HCT116 (cell line): ENCODE measurements around the gene DUS3L. TPM values are rescaled to one million over a fixed set of nuclear protein-coding genes. Genes with fewer than 3 reads are reported as not detected.

ENCODE experiments used
- ATAC-seq: fragments of 200-7000 bp; cut with Tn5 transposase; 2 replicates; pipeline ENCODE4 v1.9.1; 2020; ENCODE audit warnings: mild to moderate bottlenecking, moderate library complexity
- BruUV-seq: library from RNA; stranded (reverse); fragments of 400-500 nt; replicated peaks from 2 replicates; lab custom pipeline; 2021; lab: Mats Ljungman, UMichigan
- CTCF ChIA-PET: fragments of 300-600 bp; sonication (Branson Sonifier 250); formaldehyde crosslinking; loops from one replicate; lab custom pipeline; 2021; ENCODE audit warnings: antibody characterized with exemption; lab: Charles Lee
- POLR2A ChIA-PET: fragments of 300-600, 350-600 bp; sonication (Branson Sonifier 250); formaldehyde crosslinking; loops from one replicate; lab custom pipeline; 2021; ENCODE audit warnings: antibody characterized with exemption; lab: Charles Lee
- RAD21 ChIA-PET, 2 experiments: fragments of 300-600 bp; sonication (Branson Sonifier 250); formaldehyde crosslinking; loops; one replicate each; lab custom pipeline; 2023; ENCODE audit warnings: low total read pairs in 2 of 2; ENCODE audit not compliant: uncharacterized antibody in 2 of 2, unreplicated experiment in 2 of 2, low non-redundant PET in 1 of 2; lab: Charles Lee
- DNase-seq: peaks from one replicate; pipeline ENCODE4 v3.0.0-alpha.2; 2010; ENCODE audit warnings: low read depth, low spot score
- H2AFZ ChIP-seq: fragments of 200-600 bp; shearing (Covaris generic), sonication (generic); 2 replicates; pipeline ENCODE4 v1.6.1; 2017; ENCODE audit warnings: low read depth, mixed run types, mixed read lengths, antibody characterized with exemption, low read length; ENCODE audit not compliant: poor library complexity, severe bottlenecking
- H3K27ac ChIP-seq: 2 replicates; pipeline ENCODE4 v1.5.1; 2012; ENCODE audit warnings: low read depth, low read length
- H3K27me3 ChIP-seq: fragments of 200-600 bp; sonication (generic); 2 replicates; pipeline ENCODE4 v1.6.1; 2016; ENCODE audit warnings: mixed run types, low read length, mixed read lengths; ENCODE audit not compliant: insufficient read depth
- H3K36me3 ChIP-seq, 2 experiments: fragments of 200-500 bp in 1 of 2; fragments of 200-600 bp in 1 of 2; sonication (Bioruptor generic) in 1 of 2; sonication (generic) in 1 of 2; 2 replicates each; pipeline versions ENCODE4 v1.5.1 to v1.6.1; 2014 to 2016; ENCODE audit warnings: low read length in 2 of 2, inconsistent platforms in 1 of 2, mixed read lengths in 1 of 2, mixed run types in 1 of 2; ENCODE audit not compliant: insufficient read depth in 2 of 2, control insufficient read depth in 1 of 2
- H3K4me1 ChIP-seq, 2 experiments: fragments of 200-600 bp in 1 of 2; sonication (generic) in 1 of 2; 2 replicates each; pipeline versions ENCODE4 v1.5.1 to v1.6.1; 2012 to 2017; ENCODE audit warnings: low read length in 2 of 2, inconsistent platforms in 1 of 2, mild to moderate bottlenecking in 1 of 2, mixed read lengths in 1 of 2, mixed run types in 1 of 2, moderate library complexity in 1 of 2; ENCODE audit not compliant: insufficient read depth in 2 of 2, control insufficient read depth in 1 of 2
- H3K4me2 ChIP-seq: fragments of 200-600 bp; sonication (generic); 2 replicates; pipeline ENCODE4 v1.6.1; 2017; ENCODE audit warnings: mixed run types, low read length, mixed read lengths
- H3K4me3 ChIP-seq, 2 experiments: fragments of 200-600 bp in 1 of 2; sonication (generic) in 1 of 2; replicated peaks in 1 of 2; 2 replicates each; pipeline ENCODE4 v1.5.1; 2011 to 2016; ENCODE audit warnings: low read length in 2 of 2, control low read depth in 1 of 2, low read depth in 1 of 2, mild to moderate bottlenecking in 1 of 2, mixed read lengths in 1 of 2, mixed run types in 1 of 2
- H3K79me2 ChIP-seq: fragments of 200-600 bp; sonication (generic); 2 replicates; pipeline ENCODE4 v1.6.1; 2017; ENCODE audit warnings: mild to moderate bottlenecking, mixed run types, low read length, moderate library complexity, mixed read lengths; ENCODE audit not compliant: insufficient read depth
- H3K9ac ChIP-seq: fragments of 200-600 bp; sonication (generic); 2 replicates; pipeline ENCODE4 v1.6.1; 2016; ENCODE audit warnings: low read length, mixed read lengths
- H3K9me2 ChIP-seq: fragments of 200-600 bp; sonication (generic), shearing (Covaris generic); 2 replicates; pipeline ENCODE4 v1.6.1; 2017; ENCODE audit warnings: mixed run types, mild to moderate bottlenecking, moderate library complexity; ENCODE audit not compliant: insufficient read depth
- H3K9me3 ChIP-seq, 2 experiments: fragments of 200-500 bp in 1 of 2; fragments of 200-600 bp in 1 of 2; sonication (Bioruptor generic) in 1 of 2; sonication (generic) in 1 of 2; 2 replicates each; pipeline ENCODE4 v1.6.1; 2014 to 2017; ENCODE audit warnings: low read length in 2 of 2, mixed read lengths in 2 of 2, inconsistent platforms in 1 of 2, low read depth in 1 of 2, mild to moderate bottlenecking in 1 of 2, mixed run types in 1 of 2, moderate library complexity in 1 of 2; ENCODE audit not compliant: control insufficient read depth in 1 of 2, insufficient read depth in 1 of 2
- H4K20me1 ChIP-seq: fragments of 200-600 bp; sonication (generic), shearing (Covaris generic); 2 replicates; pipeline ENCODE4 v1.6.1; 2017; ENCODE audit warnings: mixed run types, mild to moderate bottlenecking, moderate library complexity; ENCODE audit not compliant: insufficient read depth
- CTCF ChIP-seq, 3 experiments: fragments of 200-600 bp in 1 of 3; sonication (generic) in 1 of 3; IDR thresholded peaks in 2 of 3; conservative IDR thresholded peaks in 1 of 3; 2 replicates each; pipeline ENCODE4 v1.5.1; 2012 to 2017; ENCODE audit warnings: low read depth in 2 of 3, low read length in 2 of 3, antibody characterized with exemption in 1 of 3, borderline replicate concordance in 1 of 3, control low read depth in 1 of 3, mild to moderate bottlenecking in 1 of 3, mixed read lengths in 1 of 3, mixed run types in 1 of 3, moderate library complexity in 1 of 3; ENCODE audit not compliant: insufficient read depth in 1 of 3
- FOSL1 ChIP-seq: IDR thresholded peaks from 2 replicates; pipeline ENCODE4 v1.6.1; 2012; ENCODE audit warnings: low read depth
- MAX ChIP-seq: IDR thresholded peaks from 2 replicates; pipeline ENCODE4 v1.6.1; 2012
- POLR2A ChIP-seq: IDR thresholded peaks from 2 replicates; pipeline ENCODE4 v1.7.0; 2011; ENCODE audit warnings: borderline replicate concordance; ENCODE audit not compliant: insufficient read depth, insufficient read length; ENCODE audit errors: extremely low read depth
- POLR2AphosphoS5 ChIP-seq: IDR thresholded peaks from 2 replicates; pipeline ENCODE4 v1.6.1; 2011; ENCODE audit warnings: mild to moderate bottlenecking, low read depth, low read length, moderate library complexity
- RAD21 ChIP-seq: IDR thresholded peaks from 2 replicates; pipeline ENCODE4 v1.6.1; 2012; ENCODE audit warnings: low read depth, mild to moderate bottlenecking
- REST ChIP-seq: IDR thresholded peaks from 2 replicates; pipeline ENCODE4 v1.6.1; 2012; ENCODE audit warnings: low read depth
- SIN3A ChIP-seq: IDR thresholded peaks from 2 replicates; pipeline ENCODE4 v1.6.1; 2012; ENCODE audit warnings: low read depth
- SP1 ChIP-seq: IDR thresholded peaks from 2 replicates; pipeline ENCODE4 v1.6.1; 2012; ENCODE audit warnings: low read depth
- TCF7L2 ChIP-seq: IDR thresholded peaks from 2 replicates; pipeline ENCODE4 v1.7.0; 2011; ENCODE audit warnings: borderline replicate concordance, inconsistent platforms; ENCODE audit not compliant: insufficient read depth, insufficient read length; ENCODE audit errors: extremely low read depth
- ZBTB33 ChIP-seq: IDR thresholded peaks from 2 replicates; pipeline ENCODE4 v1.6.1; 2011; ENCODE audit warnings: mild to moderate bottlenecking, low read length, moderate library complexity; ENCODE audit not compliant: insufficient replicate concordance; ENCODE audit errors: extremely low read depth
- ZNF274 ChIP-seq: fragments of 200-500 bp; sonication (Bioruptor generic); IDR thresholded peaks from 2 replicates; pipeline ENCODE4 v1.6.1; 2014; ENCODE audit warnings: mild to moderate bottlenecking, low read depth, low read length, inconsistent platforms
- intact Hi-C: fragments of 100-400 bp; cut with micrococcal nuclease; formaldehyde crosslinking; loops from 2 replicates; pipeline ENCODE4 v1.10.0; 2022
- total RNA-seq: library from RNA; stranded (reverse); gene quantifications from one replicate; pipeline ENCODE4 v1.2.1, GENCODE V29; 2021; ENCODE audit not compliant: unreplicated experiment

The DUS3L gene
- total RNA-seq, 1 experiment from 2014 or later, result 78.1 TPM

- TF ChIP-seq ZBTB33 (no peak), SP1 (no peak), REST (no peak), ZNF274 (no peak), SIN3A (no peak), MAX (no peak)
- TF ChIP-seq, all 23 proteins: peak for 0
Measured at GRCh38 chr19:5824751-5825150, 33.8 kb upstream of the DUS3L start (continued).

GRCh38 chr19:5823579-5824281 lies 32.8 kb upstream of the DUS3L start:
- H3K27ac ChIP-seq, result no peak overlapping the region
- H3K9me2 ChIP-seq, result no peaks in the 10 kb centered on the region
- no peaks in the 10 kb centered on the region for H3K27me3 ChIP-seq
- intact Hi-C loops, result loop anchor here (1.0 kb wide), 1 partner anchor 49 kb away; no protein-coding TSS in a partner anchor
- H3K4me1 ChIP-seq, result peaks cover 13 to 29% of the 10 kb centered on the region in 2 experiments
- ATAC-seq (peak; percentile 42), DNase-seq (no peak)
- ChIA-PET RAD21 (interaction anchor here in 1 of 2 experiments (1.7 kb wide), 1 partner anchor 20 kb away, joined by 7 read pairs; the partner anchor contains the start of gene NRTN), CTCF (interaction anchor here (1.1 to 5.1 kb wide), 4 partner anchors 15 to 74 kb away, joined by 3 to 45 read pairs (median 4); partner anchors contain the start of gene NRTN), POLR2A (interaction anchor here (1.2 kb wide), 1 partner anchor 20 kb away, joined by 3 read pairs; no protein-coding TSS in a partner anchor)
- H3K4me2 ChIP-seq, result no peak overlapping the region
- no peaks in the 10 kb centered on the region for H3K9me3 ChIP-seq
- no peak overlapping the region for H2AFZ ChIP-seq
- no peak overlapping the region for H3K4me3 ChIP-seq
- H3K79me2 ChIP-seq, result no peaks in the 10 kb centered on the region
- H4K20me1 ChIP-seq, result no peaks in the 10 kb centered on the region
- no peaks in the 10 kb centered on the region for H3K36me3 ChIP-seq
- BruUV-seq, result no TSS peak
- no peak overlapping the region for H3K9ac ChIP-seq
- no peak for TF ChIP-seq SP1
- peak; percentile 66 for TF ChIP-seq RAD21
- peak; percentile 55 to 81 (median 75) for TF ChIP-seq CTCF (IDR thresholded peaks at IDR 0.05 in 2 of 3, conservative IDR thresholded peaks at IDR 0.05 in 1 of 3; ENCODE audit: borderline replicate concordance in 1 of 3, insufficient read depth in 1 of 3, low read depth in 2 of 3, low read length in 2 of 3)
- no peak for TF ChIP-seq POLR2AphosphoS5
- TF ChIP-seq ZBTB33, result no peak
- TF ChIP-seq FOSL1, result no peak
- no peak for TF ChIP-seq TCF7L2
- TF ChIP-seq POLR2A, result no peak
